GM21529 (cell line): ENCODE measurements around the gene CNTD1.
"Not testable (repeated sequence)": the region's sequence is repeated elsewhere in the genome, so short reads cannot be mapped to it uniquely, and the experiment has no call there.

Experiments
- ATAC-seq: cut with Tn5 transposase; IDR thresholded peaks from one replicate; pipeline ENCODE4 v1.9.1; 2021; ENCODE audit not compliant: unreplicated experiment

The CNTD1 gene

DNA sequence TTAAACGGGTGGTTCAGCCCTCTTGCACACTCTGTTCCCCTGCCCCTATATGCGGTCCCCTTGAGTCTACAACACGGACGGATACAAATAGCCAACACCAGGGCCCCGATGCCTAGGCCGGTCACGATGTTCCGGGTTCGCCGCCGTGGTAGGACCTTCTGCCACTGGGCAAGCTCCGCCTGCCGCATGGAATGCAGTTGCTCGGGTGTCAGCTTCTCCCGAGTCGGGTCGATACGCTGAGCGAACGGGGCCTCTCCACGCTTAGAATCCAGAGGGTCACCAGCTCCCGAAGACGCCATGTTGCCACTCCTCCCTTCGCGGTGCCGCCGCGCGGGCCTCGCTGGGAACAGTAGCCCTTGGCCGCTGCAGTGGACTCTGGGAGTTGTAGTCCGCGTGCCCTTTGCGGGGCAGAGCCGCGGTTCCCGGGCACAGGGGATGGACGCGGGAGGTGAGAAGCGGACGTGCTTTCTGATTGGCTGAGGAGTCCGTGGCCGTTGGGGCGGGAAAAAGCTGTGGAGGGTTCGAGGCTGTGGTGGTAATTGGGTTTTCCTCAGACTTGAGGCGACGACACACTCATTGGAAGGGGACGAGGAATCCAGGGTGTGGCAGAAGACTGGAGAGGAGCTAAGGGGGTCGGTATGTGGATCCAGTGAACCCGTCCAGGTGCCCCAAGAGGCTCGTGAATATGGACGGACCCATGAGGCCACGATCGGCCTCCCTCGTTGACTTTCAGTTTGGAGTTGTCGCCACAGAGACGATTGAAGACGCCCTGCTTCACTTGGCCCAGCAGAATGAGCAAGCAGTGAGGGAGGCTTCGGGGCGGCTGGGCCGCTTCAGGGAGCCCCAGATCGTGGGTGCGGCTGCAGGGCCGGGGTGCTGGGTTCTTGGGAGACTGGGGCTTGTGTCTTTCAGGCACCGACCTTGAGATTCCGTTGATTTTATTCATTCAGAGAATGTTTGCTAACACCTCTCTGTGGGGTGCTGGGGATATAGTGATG, at the start of gene CNTD1, which contains the start of gene COA3:
Gene CNTD1 (plus strand): TSS at position 479 of the 998 bp plus-strand sequence. CDS start 207 bp downstream, at position 686.
Gene COA3 (minus strand): TSS at position 322 of the 998 bp plus-strand sequence. CDS start 23 bp downstream, at position 299.
- peak; percentile 61 for ATAC-seq

- no peak for ATAC-seq
Observed at GRCh38 chr17:42748908-42749798, 49.5 kb upstream of the CNTD1 start.

GRCh38 chr17:42750739-42751344, 47.8 kb upstream of the CNTD1 start:
- ATAC-seq: no peak

- no peak for ATAC-seq
Observed at GRCh38 chr17:42751628-42752027, 47.0 kb upstream of the CNTD1 start.

DNA sequence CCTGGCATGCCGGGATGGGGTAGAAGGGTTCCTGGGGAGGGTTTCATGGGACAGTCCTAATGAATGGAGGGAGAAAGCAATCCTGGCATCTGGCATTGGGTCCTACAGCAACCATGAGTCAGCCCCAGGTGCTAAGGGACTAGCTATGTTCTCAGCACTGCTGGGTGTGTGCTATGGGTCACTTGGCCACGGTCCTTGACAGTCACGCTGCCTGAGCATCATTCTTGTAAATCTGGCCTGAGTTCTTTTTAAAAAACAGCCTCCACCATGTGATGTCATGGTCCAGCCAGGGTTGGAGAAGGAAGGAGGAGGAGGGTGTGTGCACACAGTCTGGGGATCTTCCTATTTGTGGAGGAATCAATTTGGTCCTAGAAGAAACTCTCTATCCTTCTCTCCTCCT, 43.9 kb upstream of the CNTD1 start:
- ATAC-seq: no peak

GRCh38 chr17:42759982-42760651, 38.5 kb upstream of the CNTD1 start:
- ATAC-seq: peak; percentile 66

- ATAC-seq: no peak
Observed at GRCh38 chr17:42760652-42761581, 37.7 kb upstream of the CNTD1 start, which contains the start of gene RAMP2. RAMP2 (plus strand) TSS chr17:42761227; CDS start chr17:42761262, 35 bp downstream.

DNA sequence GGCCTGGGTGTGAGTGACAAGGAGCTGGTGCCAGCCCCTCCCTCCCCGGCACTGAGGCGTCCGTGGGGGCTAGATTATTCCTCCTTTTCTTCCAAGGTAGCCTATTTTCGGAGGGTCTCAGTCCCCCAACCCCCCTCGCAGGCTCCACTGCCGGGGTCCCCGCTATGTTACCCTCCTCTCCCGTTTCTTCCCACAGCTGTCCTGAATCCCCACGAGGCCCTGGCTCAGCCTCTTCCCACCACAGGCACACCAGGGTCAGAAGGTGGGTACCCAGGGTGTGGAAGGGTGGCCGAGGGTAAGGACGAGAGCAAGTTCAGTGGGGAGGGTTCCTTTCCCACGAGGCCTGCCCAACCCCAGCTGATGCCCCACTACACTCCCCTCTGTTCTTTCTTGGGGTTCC, 37.0 kb upstream of the CNTD1 start:
- ATAC-seq: no peak

DNA sequence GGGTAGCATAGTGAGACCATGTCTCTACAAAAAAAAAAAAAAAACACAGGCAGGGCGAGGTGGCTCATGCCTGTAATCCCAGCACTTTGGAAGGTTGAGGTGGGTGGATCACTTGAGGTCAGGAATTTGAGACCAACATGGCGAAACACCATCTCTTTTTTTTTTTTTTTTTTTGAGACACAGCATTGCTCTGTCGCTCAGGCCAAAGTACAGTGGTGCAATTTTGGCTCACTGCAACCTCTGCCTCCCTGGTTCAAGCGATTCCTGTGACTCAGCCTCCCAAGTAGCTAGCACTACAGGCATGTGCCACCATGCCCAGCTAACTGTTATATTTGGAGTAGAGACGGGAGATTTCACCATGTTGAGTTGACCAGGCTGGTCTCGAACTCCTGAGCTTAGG, 32.5 kb upstream of the CNTD1 start:
- no peak for ATAC-seq

DNA sequence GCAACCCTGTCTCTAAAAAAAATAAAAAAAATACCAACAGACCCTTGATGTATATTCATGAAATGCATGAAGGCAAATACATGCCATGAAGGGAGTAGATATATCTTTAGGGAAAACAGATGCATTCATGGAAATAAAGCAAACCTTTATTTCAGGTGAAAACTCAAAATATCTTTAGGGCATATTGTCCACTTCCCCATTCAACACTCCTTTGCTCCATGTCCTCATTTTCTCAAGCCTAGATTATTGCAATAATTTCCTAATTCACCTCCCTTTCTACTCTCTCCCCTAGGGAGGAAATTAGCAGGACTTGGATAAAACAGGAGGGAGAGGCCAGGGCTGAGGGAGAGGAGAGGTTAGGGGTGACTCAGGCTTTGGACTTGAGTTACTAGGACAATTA, 31.1 kb upstream of the CNTD1 start:
- ATAC-seq: no peak

DNA sequence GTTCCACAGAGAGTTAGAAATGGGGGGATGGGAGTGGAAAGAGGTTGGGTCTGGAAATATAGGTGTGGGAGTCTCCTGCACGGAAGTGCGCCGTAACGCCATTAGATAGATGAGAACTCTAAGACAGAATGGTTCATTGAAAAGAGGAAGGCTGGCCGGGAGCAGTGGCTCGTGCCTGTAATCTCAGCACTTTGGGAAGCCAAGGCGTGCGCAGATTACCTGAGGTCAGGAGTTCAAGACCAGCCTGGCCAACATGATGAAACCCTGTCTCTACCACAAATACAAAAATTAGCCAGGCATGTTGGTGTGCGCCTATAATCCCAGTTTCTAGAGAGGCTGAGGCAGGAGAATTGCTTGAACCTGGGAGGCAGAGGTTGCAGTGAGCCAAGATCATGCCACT, 30.7 kb upstream of the CNTD1 start:
- ATAC-seq: not testable (repeated sequence)

DNA sequence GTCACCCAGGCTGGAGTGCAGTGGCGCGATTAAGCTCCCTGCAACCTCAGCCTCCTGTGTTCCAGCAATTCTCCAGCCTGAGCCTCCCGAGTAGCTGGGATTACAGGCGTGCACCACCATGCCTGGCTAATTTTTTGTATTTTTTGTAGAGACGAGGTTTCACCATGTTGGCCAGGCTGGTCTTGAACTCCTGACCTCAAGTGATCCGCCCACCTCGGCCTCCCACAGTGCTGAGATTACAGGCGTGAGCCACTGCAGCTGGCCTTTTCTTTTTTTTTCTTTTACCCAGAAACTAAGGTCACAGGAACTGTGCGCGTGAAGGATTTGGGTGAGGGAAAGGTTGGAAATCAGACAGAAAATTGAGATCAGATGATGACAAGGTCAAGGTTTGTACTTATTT, 28.7 kb upstream of the CNTD1 start:
- ATAC-seq: not testable (repeated sequence)

DNA sequence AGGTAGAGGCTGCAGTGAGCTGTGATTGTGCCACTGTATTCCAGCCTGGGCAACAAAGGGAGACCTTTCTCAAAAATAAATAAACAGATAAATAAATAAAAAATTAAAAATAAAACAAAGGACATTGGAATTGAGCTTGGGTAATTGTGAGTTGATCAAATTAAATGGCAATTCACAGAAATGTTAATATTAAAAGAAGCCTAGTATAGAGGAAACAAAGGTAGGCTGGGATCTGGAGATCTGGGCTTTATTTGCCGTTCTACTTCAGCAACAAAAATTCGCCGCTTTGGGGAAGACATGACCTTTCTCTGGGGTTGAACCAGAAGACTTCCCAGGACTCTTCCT, 25.7 kb upstream of the CNTD1 start:
- no peak for ATAC-seq

DNA sequence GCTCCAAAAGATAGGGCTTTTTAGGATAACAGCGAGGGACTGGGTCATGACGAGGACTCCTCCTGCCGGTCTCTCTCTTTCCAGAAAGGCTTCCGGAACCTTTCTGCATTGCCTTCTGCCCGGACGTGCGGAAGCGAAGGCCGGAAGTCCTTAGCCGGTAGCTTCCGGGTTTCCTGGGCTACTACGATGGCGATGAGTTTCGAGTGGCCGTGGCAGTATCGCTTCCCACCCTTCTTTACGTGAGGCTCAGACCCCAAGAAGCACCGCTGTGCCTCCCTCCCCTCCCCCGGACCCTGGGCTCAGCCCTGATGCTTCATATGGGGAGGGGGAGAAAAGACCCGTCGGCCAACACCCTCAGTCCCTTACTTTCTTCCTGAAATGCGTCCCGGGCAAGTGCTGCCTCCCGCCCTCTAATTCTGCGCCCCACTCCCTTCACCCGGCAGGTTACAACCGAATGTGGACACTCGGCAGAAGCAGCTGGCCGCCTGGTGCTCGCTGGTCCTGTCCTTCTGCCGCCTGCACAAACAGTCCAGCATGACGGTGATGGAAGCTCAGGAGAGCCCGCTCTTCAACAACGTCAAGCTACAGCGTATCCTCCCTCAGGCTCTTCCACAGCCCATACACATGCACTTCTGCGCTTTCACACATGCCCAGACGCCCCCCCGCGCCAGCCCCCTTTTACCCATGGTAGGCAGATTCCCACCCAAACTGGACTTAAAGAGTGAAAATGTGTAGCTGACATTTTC, 25.2 kb upstream of the CNTD1 start, which contains the start of gene VPS25:
Gene VPS25 (plus strand): TSS at position 160 of the 746 bp plus-strand sequence. CDS start 27 bp downstream, at position 187.
- peak; percentile 74 for ATAC-seq

DNA sequence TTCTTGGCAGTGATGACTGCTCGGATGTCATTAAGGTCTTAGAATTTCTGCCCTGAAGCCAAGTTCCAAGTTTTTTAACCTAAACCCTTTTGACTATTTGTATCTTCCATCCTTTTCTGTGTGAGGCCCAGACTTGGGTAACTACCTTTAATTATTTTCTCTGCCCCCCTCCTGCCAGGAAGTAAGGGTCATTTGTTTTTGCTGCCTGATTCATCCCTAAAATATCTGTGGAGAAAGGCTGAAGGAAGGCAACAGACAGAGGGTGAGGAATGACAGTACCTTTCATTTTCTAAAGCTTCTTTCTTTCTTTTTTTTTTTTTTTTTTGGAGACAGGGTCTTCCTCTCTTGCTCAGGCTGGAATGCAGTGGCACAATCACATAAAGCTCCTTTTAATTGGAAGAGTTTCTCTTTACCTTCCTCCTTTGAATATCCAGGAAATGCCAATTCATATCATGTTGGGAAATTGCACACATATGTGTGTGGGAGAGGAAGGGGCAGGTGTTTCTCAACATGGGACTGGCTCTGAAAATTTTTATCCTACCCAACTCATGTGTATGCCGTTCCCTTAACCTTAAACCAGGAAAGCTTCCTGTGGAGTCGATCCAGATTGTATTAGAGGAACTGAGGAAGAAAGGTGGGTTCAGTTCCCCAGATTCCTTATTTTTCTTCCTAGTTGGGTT, 24.5 kb upstream of the CNTD1 start:
- no peak for ATAC-seq

DNA sequence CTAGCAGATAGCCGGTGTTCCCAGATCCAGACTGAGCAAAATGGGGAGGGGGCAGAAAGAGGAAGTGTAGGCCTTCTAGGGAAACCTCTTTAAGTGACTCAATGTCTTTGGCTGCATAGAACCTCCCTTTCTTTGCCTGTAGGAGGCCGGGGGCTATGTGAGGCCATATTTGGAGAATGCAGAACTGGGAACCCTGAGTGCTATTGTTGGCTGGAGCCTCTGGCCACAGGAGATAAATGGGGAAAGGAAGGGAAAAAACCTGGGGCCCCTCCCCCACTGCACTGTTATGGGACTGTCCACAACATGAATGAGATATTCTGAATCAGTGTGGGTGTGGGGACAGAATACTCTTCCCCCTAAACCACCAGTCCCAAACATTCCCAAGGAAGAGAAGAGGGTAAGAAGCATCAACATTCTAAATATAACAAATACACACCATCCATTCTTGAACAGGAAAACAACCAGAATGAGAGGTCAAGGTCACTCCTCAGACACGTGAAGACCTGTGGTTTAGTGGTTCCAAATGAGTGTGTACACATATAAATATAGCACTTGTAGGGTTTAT, 23.0 kb upstream of the CNTD1 start:
- no peak for ATAC-seq

DNA sequence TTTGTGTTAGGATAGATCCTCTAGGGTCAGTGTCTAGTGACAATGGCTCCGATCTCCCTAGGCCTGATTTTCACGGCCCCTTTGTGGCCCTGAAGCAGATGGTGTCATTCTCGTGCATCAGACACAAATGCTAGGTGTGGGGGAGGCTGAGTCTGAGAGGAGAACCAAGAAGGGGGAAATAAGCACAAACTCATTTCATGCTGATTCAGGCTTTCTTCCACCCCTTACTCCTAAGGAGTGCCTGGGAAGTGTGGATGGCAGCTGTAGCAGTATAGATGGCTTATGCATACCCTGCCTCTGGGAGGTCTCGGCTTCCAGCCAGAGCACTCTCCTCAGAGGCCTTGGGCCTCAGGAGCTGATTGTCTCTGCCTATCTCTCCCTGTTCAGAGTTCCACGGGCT, 20.1 kb upstream of the CNTD1 start:
- ATAC-seq: no peak
